Fibroblast of skin of right quadriceps (primary cell): ENCODE results near the gene BAZ1B.
"Not testable (repeated sequence)": the region's sequence is repeated elsewhere in the genome, so short reads cannot be mapped to it uniquely, and the experiment has no call there.

Experiments used
- DNase-seq: peaks from one replicate; pipeline ENCODE4 v3.0.0-alpha.2; 2013

BAZ1B gene

GRCh38 chr7:73442903-73443500 lies 79.1 kb downstream of the BAZ1B start:
- no peak for DNase-seq

GRCh38 chr7:73442222-73442902 lies 79.7 kb downstream of the BAZ1B start:
- DNase-seq = no peak

GRCh38 chr7:73439410-73439704 lies 82.7 kb downstream of the BAZ1B start:
- no peak for DNase-seq

GRCh38 chr7:73438547-73439409 lies 83.3 kb downstream of the BAZ1B start:
- DNase-seq = no peak

- no peak for DNase-seq
Observed at GRCh38 chr7:73437621-73438416, 84.3 kb downstream of the BAZ1B start.

GRCh38 chr7:73437091-73437490 lies 85.0 kb downstream of the BAZ1B start:
- no peak for DNase-seq

GRCh38 chr7:73436031-73436929 lies 85.8 kb downstream of the BAZ1B start:
- DNase-seq = peak; percentile 11

GRCh38 chr7:73435471-73436009 lies 86.6 kb downstream of the BAZ1B start:
- DNase-seq = no peak

GRCh38 chr7:73434701-73435069 lies 87.4 kb downstream of the BAZ1B start:
- DNase-seq = no peak

GRCh38 chr7:73433924-73434700 lies 88.0 kb downstream of the BAZ1B start:
- DNase-seq = peak; percentile 19

- no peak for DNase-seq
Observed at GRCh38 chr7:73432676-73433075, 89.4 kb downstream of the BAZ1B start.

- DNase-seq = no peak
Observed at GRCh38 chr7:73431041-73431835, 90.9 kb downstream of the BAZ1B start.

GRCh38 chr7:73430540-73430939 lies 91.6 kb downstream of the BAZ1B start:
- DNase-seq = not testable (repeated sequence)

GRCh38 chr7:73429622-73430505 lies 92.2 kb downstream of the BAZ1B start:
- DNase-seq = no peak

GRCh38 chr7:73429215-73429614 lies 92.9 kb downstream of the BAZ1B start:
- DNase-seq = peak; percentile 30

- no peak for DNase-seq
Observed at GRCh38 chr7:73427902-73428787, 93.9 kb downstream of the BAZ1B start.

GRCh38 chr7:73426016-73426415 lies 96.1 kb downstream of the BAZ1B start:
- DNase-seq = no peak

GRCh38 chr7:73425356-73425983 lies 96.6 kb downstream of the BAZ1B start:
- DNase-seq = no peak
